Astrocyte (in vitro differentiated cells and primary cell): Measurements from ENCODE around the gene GFPT2.

Experiments used
- EZH2 ChIP-seq: IDR thresholded peaks from 2 replicates; pipeline ENCODE4 v1.6.1; 2012; ENCODE audit warnings: mild to moderate bottlenecking, low read length, inconsistent platforms; ENCODE audit not compliant: insufficient read depth
- TF ChIP-seq, protein P1 (sequence below): IDR thresholded peaks from 2 replicates; pipeline ENCODE4 v1.5.1; 2011; ENCODE audit warnings: low read depth, mild to moderate bottlenecking, inconsistent platforms, low read length, moderate library complexity; ENCODE audit not compliant: insufficient read depth

DNA sequence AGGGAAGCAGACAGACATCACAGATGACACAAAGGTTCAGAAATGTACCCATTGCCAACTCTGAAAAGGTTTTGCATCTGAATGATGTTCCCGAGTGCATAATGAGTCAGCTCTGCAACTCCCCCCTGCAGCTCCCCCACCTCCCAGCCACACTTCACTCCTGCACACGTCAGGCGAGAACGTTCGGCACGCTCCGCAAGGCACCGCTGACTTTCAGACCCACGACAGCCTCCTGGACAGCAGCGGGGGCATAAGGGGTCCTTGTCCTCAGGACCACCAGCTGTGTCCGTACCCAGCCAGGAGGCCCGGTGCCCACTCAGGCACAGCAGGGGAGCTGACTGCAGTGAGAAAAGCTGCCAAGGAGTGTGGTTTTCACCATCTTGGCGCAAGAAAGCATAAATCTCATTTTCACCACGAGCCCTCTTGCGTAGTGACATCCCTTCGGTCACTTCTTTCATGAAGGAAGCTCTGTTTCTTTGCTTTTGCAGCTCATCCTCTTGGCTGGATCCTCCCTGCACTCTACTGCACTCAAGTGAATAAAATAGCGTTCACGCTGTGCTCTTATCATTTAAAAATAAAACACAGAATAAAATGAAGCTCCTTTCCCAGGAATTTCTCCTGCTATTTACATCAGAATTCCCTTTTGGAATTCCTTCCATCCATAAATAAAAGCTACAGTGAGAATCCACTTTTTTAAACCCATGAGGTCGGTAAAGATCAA, 9.9 kb downstream of the GFPT2 start:
- TF ChIP-seq, protein P1, sequence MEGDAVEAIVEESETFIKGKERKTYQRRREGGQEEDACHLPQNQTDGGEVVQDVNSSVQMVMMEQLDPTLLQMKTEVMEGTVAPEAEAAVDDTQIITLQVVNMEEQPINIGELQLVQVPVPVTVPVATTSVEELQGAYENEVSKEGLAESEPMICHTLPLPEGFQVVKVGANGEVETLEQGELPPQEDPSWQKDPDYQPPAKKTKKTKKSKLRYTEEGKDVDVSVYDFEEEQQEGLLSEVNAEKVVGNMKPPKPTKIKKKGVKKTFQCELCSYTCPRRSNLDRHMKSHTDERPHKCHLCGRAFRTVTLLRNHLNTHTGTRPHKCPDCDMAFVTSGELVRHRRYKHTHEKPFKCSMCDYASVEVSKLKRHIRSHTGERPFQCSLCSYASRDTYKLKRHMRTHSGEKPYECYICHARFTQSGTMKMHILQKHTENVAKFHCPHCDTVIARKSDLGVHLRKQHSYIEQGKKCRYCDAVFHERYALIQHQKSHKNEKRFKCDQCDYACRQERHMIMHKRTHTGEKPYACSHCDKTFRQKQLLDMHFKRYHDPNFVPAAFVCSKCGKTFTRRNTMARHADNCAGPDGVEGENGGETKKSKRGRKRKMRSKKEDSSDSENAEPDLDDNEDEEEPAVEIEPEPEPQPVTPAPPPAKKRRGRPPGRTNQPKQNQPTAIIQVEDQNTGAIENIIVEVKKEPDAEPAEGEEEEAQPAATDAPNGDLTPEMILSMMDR: no peak
- no peak for TF ChIP-seq EZH2
